22Rv1 (cell line): ENCODE measurements around the gene KLB.

Experiments used
- H3K27ac ChIP-seq: fragments of 450-650 bp; 2 replicates; pipeline ENCODE4 v1.5.1; 2017
- ZFX ChIP-seq: fragments of 450-650 bp; IDR thresholded peaks from 2 replicates; pipeline ENCODE4 v1.6.1; 2017; ENCODE audit warnings: antibody characterized with exemption, borderline replicate concordance
- TF ChIP-seq, protein P1 (sequence below): fragments of 450-650 bp; IDR thresholded peaks from 2 replicates; pipeline ENCODE4 v1.5.1; 2017; ENCODE audit warnings: mild to moderate bottlenecking

Gene KLB

DNA sequence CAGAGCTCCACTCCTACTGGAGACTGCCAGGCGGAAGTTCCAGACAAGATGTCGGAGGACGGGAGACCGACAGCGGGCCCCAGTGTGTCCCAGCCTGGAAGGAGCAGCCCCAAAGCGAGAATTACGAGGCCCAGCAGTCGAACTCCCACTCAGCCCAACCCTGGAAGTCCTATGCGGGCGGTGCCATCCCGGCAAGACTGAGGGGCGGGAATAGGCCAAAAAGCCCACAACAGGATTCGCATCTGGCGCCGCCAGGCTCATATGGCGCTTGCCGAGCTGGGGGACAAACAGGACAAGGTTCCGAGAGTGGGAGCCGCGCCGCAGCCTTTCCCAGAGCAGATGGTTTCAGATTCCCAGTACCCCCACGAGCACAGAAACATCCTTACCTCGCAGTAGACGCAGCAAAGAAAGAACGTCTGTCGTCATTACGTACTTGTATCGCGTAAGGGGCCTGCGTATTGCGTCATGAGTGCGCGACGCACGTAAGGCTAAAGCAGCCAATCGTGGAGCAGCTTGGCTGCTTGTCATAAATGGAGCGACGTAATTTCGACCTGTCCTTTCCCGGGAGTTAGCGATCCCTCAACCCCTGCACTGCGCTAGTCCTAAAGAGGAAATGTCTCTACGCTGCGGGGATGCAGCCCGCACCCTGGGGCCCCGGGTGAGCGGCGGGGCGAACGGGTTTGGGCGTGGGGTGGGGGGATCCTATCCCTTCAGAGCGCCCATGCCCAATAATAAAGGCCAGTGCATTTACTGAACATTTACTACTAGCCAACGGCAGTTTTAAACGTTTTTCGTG lies 52.0 kb downstream of the KLB start, which contains the start of the genes LIAS and RPL9:
Gene LIAS (plus strand): TSS at position 552 of the 796 bp plus-strand sequence. CDS start 62 bp downstream, at position 614.
Gene RPL9 (minus strand): TSS at position 418 of the 796 bp plus-strand sequence. CDS start 483 bp downstream, outside the sequence.
- peak within 1 kb of the TSS; percentile 96 for H3K27ac ChIP-seq
- peak; percentile 47; the same call in 1 of the 2 replicates for TF ChIP-seq ZFX
- TF ChIP-seq, protein P1, sequence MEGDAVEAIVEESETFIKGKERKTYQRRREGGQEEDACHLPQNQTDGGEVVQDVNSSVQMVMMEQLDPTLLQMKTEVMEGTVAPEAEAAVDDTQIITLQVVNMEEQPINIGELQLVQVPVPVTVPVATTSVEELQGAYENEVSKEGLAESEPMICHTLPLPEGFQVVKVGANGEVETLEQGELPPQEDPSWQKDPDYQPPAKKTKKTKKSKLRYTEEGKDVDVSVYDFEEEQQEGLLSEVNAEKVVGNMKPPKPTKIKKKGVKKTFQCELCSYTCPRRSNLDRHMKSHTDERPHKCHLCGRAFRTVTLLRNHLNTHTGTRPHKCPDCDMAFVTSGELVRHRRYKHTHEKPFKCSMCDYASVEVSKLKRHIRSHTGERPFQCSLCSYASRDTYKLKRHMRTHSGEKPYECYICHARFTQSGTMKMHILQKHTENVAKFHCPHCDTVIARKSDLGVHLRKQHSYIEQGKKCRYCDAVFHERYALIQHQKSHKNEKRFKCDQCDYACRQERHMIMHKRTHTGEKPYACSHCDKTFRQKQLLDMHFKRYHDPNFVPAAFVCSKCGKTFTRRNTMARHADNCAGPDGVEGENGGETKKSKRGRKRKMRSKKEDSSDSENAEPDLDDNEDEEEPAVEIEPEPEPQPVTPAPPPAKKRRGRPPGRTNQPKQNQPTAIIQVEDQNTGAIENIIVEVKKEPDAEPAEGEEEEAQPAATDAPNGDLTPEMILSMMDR = no peak

DNA sequence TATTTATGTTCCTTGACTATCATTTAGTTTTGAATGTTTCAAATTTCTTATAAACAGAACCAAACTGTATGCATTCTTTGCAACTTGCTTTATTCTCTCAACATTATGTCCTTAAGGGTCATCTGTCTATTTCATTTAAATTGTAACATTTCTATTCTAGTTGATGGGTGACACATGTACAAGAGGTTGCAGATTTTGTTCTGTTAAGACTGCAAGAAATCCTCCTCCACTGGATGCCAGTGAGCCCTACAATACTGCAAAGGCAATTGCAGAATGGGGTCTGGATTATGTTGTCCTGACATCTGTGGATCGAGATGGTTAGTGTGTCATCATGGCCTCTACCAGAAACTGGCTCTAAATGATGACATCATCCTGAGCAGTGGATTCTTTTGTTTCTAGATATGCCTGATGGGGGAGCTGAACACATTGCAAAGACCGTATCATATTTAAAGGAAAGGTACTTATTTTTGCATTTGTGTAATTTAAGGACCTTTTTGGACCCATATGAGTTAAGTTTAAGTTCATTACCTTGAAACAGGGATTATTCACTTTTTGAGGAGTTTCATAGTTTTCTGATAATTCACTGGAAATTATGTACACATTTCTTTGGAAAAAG lies 58.3 kb downstream of the KLB start:
- H3K27ac ChIP-seq = 0 out of 2 replicates have a peak overlapping the region, but pooled peaks have one; percentile 6
- TF ChIP-seq, protein P1 = no peak
- TF ChIP-seq ZFX = no peak

DNA sequence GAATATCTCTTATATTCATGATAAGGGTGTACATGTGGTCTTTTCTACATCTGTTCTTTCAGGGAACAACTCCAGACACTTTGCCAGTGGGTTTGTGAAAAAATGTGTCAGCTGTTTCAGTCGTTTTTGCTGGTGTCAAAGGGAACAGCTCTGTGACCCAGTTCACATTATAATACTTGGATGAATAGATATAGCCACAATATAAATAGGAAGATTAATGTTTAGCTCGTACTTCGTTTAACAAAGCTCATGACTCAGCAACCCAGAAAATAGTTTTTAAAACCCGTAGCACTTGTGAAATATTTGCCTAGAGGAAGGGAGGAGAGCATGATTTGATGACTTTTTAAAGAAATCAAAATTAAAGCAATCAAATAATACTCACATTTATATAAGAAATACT lies 60.0 kb downstream of the KLB start:
- H3K27ac ChIP-seq = no peak overlapping the region
- TF ChIP-seq, protein P1 = no peak
- no peak for TF ChIP-seq ZFX

DNA sequence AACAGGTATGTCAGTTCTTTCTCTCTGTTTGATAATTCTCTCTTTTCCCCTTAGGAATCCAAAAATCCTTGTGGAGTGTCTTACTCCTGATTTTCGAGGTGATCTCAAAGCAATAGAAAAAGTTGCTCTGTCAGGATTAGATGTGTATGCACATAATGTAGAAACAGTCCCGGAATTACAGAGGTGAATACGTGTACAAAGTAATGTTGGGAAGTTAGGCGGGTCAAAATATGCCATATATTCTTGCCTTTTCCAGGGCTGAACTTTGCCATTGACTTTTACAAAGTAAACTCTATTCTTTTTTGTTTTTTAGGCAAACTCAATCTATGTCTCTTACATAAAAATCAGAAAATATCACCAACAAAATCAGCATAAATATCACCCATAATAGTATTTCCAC lies 60.7 kb downstream of the KLB start:
- H3K27ac ChIP-seq = no peak overlapping the region
- TF ChIP-seq ZFX = no peak
- TF ChIP-seq, protein P1 = no peak

DNA sequence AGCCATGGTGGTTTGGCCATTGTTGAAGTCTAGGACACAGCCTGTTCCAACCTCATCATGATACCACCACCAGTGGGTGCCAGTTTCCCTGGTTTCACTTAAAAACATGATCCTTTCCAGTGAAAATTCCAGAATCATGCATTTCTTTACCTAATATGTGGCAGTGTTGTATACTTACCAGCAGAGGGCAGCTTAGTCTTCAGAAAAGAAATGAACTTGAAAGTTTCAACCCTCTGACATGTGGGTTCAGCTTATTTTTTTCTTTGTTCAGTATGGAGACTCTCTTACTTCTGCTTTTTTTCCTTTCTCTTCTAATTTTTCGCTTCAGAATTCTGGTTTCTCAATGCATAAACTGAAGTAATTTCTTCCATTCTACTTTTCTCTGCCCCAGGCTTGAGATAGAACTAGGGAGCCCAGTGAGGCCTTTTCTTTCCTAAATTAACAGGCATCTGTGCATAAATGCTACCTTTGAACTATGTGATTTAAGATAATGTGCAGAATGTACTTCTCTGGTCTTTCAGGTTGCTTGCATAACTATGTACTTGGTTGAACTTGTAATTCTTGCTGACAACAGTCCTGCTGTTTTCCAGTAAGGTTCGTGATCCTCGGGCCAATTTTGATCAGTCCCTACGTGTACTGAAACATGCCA lies 62.8 kb downstream of the KLB start:
- TF ChIP-seq ZFX = no peak
- TF ChIP-seq, protein P1 = peak; percentile 88
- peak overlapping the region; percentile 13; the same call in 1 of the 2 replicates for H3K27ac ChIP-seq

DNA sequence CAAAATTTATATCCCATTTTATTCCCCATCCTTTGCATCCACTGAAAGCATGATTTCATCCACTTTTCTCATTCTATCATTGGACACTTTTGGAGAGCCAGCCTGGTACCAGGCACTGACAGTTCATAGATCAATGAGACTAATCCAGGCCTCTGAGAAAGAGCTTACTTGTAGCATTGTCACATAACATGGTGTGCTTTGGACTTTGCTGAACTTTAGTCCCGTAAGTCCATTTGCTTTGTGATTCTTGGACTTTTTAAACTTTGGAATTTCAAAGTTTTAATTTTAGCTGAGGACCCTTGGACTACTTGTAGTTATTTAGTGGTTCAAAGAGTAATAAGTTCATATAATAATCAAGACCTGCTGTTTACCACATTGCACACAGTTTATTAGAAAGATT lies 63.7 kb downstream of the KLB start:
- H3K27ac ChIP-seq = no peak overlapping the region
- TF ChIP-seq, protein P1 = no peak

DNA sequence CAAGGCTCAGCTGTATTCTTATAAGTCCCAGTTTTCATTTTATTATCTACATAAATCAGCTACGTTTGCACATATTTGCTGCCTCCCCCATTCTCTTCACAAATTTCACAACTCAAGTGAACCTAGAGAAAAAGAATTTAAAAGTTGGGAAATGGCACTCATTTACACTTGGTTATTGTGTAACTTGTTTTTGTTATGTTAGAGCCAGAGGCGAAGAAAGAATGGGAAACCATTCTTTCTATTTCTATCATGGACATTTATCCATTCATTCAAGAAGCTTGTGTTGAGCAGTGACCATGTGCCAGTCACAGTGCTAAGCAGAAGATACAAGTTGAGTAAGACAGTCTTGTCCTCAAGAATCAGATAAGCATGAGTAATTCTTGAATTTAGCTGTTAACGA lies 65.7 kb downstream of the KLB start:
- TF ChIP-seq, protein P1 = no peak
- TF ChIP-seq ZFX = no peak

More for the DNA sequence above, 65.7 kb downstream of the KLB start:
- H3K27ac ChIP-seq = no peak overlapping the region
